Endothelial cell of umbilical vein (primary cell): Measurements from ENCODE around the gene SMARCAL1. TPM values are rescaled to one million over a fixed set of nuclear protein-coding genes. Genes with fewer than 3 reads are reported as not detected.

Source experiments
- BruUV-seq: library from RNA; stranded (reverse); fragments of 400-500 nt; replicated peaks from 2 replicates; lab custom pipeline; 2021; lab: Mats Ljungman, UMichigan
- CTCF ChIA-PET: fragments of 300-600, 350-600 bp; sonication (Branson Sonifier 250); formaldehyde crosslinking; loops from one replicate; lab custom pipeline; 2021; ENCODE audit warnings: antibody characterized with exemption, inconsistent platforms; lab: Charles Lee
- POLR2A ChIA-PET: fragments of 300-600, 350-600 bp; sonication (Branson Sonifier 250); formaldehyde crosslinking; loops from one replicate; lab custom pipeline; 2021; ENCODE audit warnings: antibody characterized with exemption, inconsistent platforms; lab: Charles Lee
- DNase-seq: peaks from one replicate; pipeline ENCODE4 v3.0.0-alpha.2; 2011; ENCODE audit warnings: low read depth, low spot score
- FAIRE-seq: peaks from 2 replicates; lab custom pipeline; 2011; peaks lifted over from hg19 to GRCh38; lab: Jason Lieb, UNC
- H2AFZ ChIP-seq: 2 replicates; pipeline ENCODE4 v1.6.0; 2012; ENCODE audit warnings: low read depth, low read length, control low read depth, inconsistent platforms
- H3K27ac ChIP-seq: 2 replicates; pipeline ENCODE4 v1.5.1; 2011; ENCODE audit warnings: low read depth, mild to moderate bottlenecking, control low read depth, low read length, moderate library complexity; ENCODE audit not compliant: insufficient read depth
- H3K27me3 ChIP-seq, 2 experiments: 2 replicates each; pipeline versions ENCODE4 v1.6.0 to v1.6.1; 2011; ENCODE audit warnings: low read length in 2 of 2, mixed read lengths in 1 of 2; ENCODE audit not compliant: control insufficient read depth in 2 of 2, insufficient read depth in 2 of 2
- H3K36me3 ChIP-seq, 2 experiments: 2 replicates in 1 of 2; 3 replicates in 1 of 2; pipeline ENCODE4 v1.5.1; 2011; ENCODE audit warnings: low read length in 2 of 2, mild to moderate bottlenecking in 1 of 2, moderate library complexity in 1 of 2; ENCODE audit not compliant: control insufficient read depth in 2 of 2, insufficient read depth in 2 of 2; ENCODE audit errors: extremely low read depth in 1 of 2
- H3K4me1 ChIP-seq: 3 replicates; pipeline ENCODE4 v1.5.1; 2011; ENCODE audit warnings: mild to moderate bottlenecking, low read length; ENCODE audit not compliant: control insufficient read depth, insufficient read depth; ENCODE audit errors: extremely low read depth
- H3K4me2 ChIP-seq: 2 replicates; pipeline ENCODE4 v1.6.1; 2011; ENCODE audit warnings: low read length, control low read depth, mixed read lengths; ENCODE audit not compliant: insufficient read depth
- H3K4me3 ChIP-seq, 3 experiments: fragments of 200-600 bp in 1 of 3; sonication (generic), shearing (Covaris generic) in 1 of 3; replicated peaks in 1 of 3; 2 replicates each; pipeline ENCODE4 v1.5.1; 2011 to 2016; ENCODE audit warnings: control low read depth in 3 of 3, low read length in 3 of 3, mild to moderate bottlenecking in 2 of 3, inconsistent platforms in 1 of 3, low read depth in 1 of 3, moderate library complexity in 1 of 3; ENCODE audit not compliant: insufficient read depth in 1 of 3
- H3K79me2 ChIP-seq: 2 replicates; pipeline ENCODE4 v1.6.0; 2012; ENCODE audit warnings: low read length, inconsistent platforms; ENCODE audit not compliant: control insufficient read depth, insufficient read depth
- H3K9ac ChIP-seq: replicated peaks from 2 replicates; pipeline ENCODE3; 2011; ENCODE audit warnings: low read length, control low read depth; ENCODE audit not compliant: insufficient read depth; ENCODE audit errors: extremely low read depth
- H3K9me1 ChIP-seq: replicated peaks from 3 replicates; pipeline ENCODE4 v1.6.0; 2011; ENCODE audit warnings: mild to moderate bottlenecking, low read length; ENCODE audit not compliant: control insufficient read depth, insufficient read depth; ENCODE audit errors: extremely low read depth
- H3K9me3 ChIP-seq: replicated peaks from 2 replicates; pipeline ENCODE4 v1.5.1; 2012; ENCODE audit warnings: low read length, inconsistent platforms; ENCODE audit not compliant: control insufficient read depth, insufficient read depth
- H4K20me1 ChIP-seq: replicated peaks from 2 replicates; pipeline ENCODE3; 2011; ENCODE audit warnings: mild to moderate bottlenecking, low read length; ENCODE audit not compliant: control insufficient read depth, insufficient read depth; ENCODE audit errors: extremely low read depth
- EZH2 ChIP-seq: IDR thresholded peaks from 2 replicates; pipeline ENCODE4 v1.6.1; 2012; ENCODE audit warnings: borderline replicate concordance, low read depth, mild to moderate bottlenecking, moderate library complexity, low read length, inconsistent platforms; ENCODE audit not compliant: severe bottlenecking
- FOS ChIP-seq: IDR thresholded peaks from 2 replicates; pipeline ENCODE4 v1.6.1; 2011; ENCODE audit warnings: mild to moderate bottlenecking, low read length, moderate library complexity, borderline replicate concordance; ENCODE audit not compliant: insufficient read depth
- GATA2 ChIP-seq: IDR thresholded peaks from 2 replicates; pipeline ENCODE4 v1.7.0; 2011; ENCODE audit warnings: low read depth, mild to moderate bottlenecking, moderate library complexity, mixed read lengths, low read length; ENCODE audit not compliant: insufficient read length, insufficient read depth
- JUN ChIP-seq: IDR thresholded peaks from 2 replicates; pipeline ENCODE4 v1.6.1; 2011; ENCODE audit warnings: borderline replicate concordance, low read depth; ENCODE audit not compliant: insufficient read length, insufficient read depth
- MYC ChIP-seq: IDR thresholded peaks from one replicate; pipeline ENCODE4 v1.6.1; 2011; ENCODE audit warnings: mild to moderate bottlenecking, low read depth, low read length
- POLR2A ChIP-seq: IDR thresholded peaks from 2 replicates; pipeline ENCODE4 v1.6.1; 2012; ENCODE audit warnings: low read depth, mild to moderate bottlenecking, control low read depth, low read length
- POLR2AphosphoS5 ChIP-seq: IDR thresholded peaks from 2 replicates; pipeline ENCODE4 v1.6.1; 2012; ENCODE audit warnings: low read depth, mild to moderate bottlenecking, control low read depth, low read length, moderate library complexity; ENCODE audit not compliant: insufficient read depth
- dilution Hi-C: fragments of 300-500 bp; cut with MboI; formaldehyde crosslinking; loops from one replicate; pipeline ENCODE4 v1.15.0; 2019; ENCODE audit warnings: low sequenced_read_pairs; ENCODE audit not compliant: extremely low pct_ligation_motif_present
- intact Hi-C: fragments of 100-400 bp; cut with micrococcal nuclease; formaldehyde crosslinking; loops from one replicate; pipeline ENCODE4 v1.10.0; 2022
- polyA plus RNA-seq, 4 experiments: library from polyadenylated mRNA; depleted of rRNA in 3 of 4; stranded (reverse) in 3 of 4; unstranded in 1 of 4; fragments of >200 nt; gene quantifications; 2 replicates each; pipeline versions ENCODE4 v1.2.1 to v1.2.3, GENCODE V29; 2011 to 2012; ENCODE audit warnings: missing spikeins in 1 of 4
- total RNA-seq: library from RNA; stranded (reverse); gene quantifications from 2 replicates; pipeline ENCODE4 v1.2.3, GENCODE V29; 2021
- TF ChIP-seq, protein P1 (sequence below): IDR thresholded peaks from 2 replicates; pipeline ENCODE4 v1.6.1; 2011; ENCODE audit not compliant: insufficient read depth, insufficient read length
- TF ChIP-seq, protein P2 (sequence below), 2 donors: IDR thresholded peaks; 1 replicate in 1 of 2; 2 replicates in 1 of 2; pipeline ENCODE4 v1.5.1; 2011; ENCODE audit warnings: low read length in 2 of 2, mild to moderate bottlenecking in 2 of 2, moderate library complexity in 2 of 2, control low read depth in 1 of 2, inconsistent platforms in 1 of 2, low read depth in 1 of 2; ENCODE audit not compliant: insufficient read depth in 1 of 2; ENCODE audit errors: extremely low read depth in 1 of 2

SMARCAL1 gene
- total and polyA plus RNA-seq, 2 donors (not counting 3 experiments of a cell fraction or from before 2014, with no cell fraction given), result 25.4 to 30.7 TPM

DNA sequence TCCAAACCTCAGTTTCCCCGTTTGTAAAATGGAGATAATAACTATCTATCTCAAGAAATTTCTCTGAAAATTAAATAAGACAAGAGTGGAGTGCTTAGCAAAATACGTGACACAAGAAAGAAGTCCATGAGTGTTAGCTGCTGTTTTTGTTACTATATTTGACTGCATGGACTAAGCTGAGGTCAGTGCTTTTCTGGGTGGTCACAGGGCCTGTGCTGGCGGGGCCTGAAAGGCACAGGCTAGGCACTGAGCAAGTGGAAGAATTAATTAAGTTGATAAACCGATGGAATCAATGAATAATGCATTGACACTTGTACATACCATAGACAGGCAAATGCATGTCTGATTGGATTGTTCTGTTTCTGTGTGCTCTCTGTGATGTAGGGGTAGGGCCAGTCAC, 113.7 kb downstream of the SMARCAL1 start:
- CTCF ChIA-PET, result interaction anchor here (13.2 kb wide), 1 partner anchor 138 kb away, joined by 583 read pairs; no protein-coding TSS in a partner anchor
- no TSS peak for BruUV-seq
- TF ChIP-seq MYC (no peak), EZH2 (no peak), GATA2 (no peak), JUN (no peak)

DNA sequence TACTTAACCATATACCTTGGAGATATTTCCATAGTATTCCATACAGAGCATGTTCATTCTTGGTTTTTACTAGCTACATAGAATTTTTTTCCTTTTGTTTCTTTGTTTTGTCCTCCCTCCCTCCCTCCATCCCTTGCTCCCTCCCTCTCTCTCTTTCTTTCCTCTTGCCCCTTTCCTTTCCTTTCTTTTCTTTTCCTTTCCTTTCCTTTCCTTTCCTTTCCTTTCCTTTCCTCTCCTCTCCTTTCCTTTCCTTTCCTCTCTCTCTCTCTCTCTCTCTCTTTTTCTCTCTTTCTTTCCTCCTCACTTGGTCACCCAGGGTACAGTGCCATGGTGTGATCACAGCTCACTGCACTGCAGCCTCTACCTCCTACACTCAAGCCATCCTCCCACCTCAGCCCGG, 114.7 kb downstream of the SMARCAL1 start:
- H3K27ac ChIP-seq, result no peak overlapping the region
- H3K79me2 ChIP-seq, result no peaks in the 10 kb centered on the region
- no peak overlapping the region for H3K4me2 ChIP-seq
- H3K4me3 ChIP-seq, result no peak overlapping the region
- no peaks in the 10 kb centered on the region for H3K9me3 ChIP-seq
- no peaks in the 10 kb centered on the region for H3K9me1 ChIP-seq
- BruUV-seq, result no TSS peak
- dilution Hi-C loops, result loop anchor here (10.0 kb wide), 1 partner anchor 128 kb away; no protein-coding TSS in a partner anchor
- H3K4me1 ChIP-seq, result no peaks in the 10 kb centered on the region
- FAIRE-seq, result no peak
- no peaks in the 10 kb centered on the region for H4K20me1 ChIP-seq
- no peak overlapping the region for H2AFZ ChIP-seq
- H3K9ac ChIP-seq, result no peak overlapping the region
- POLR2A ChIA-PET, result no interaction called here
- TF ChIP-seq, protein P1, sequence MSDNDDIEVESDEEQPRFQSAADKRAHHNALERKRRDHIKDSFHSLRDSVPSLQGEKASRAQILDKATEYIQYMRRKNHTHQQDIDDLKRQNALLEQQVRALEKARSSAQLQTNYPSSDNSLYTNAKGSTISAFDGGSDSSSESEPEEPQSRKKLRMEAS, result no peak
- TF ChIP-seq FOS (no peak), POLR2A (no peak), POLR2AphosphoS5 (no peak), JUN (no peak), MYC (no peak), EZH2 (no peak), GATA2 (no peak)
- TF ChIP-seq, protein P2, sequence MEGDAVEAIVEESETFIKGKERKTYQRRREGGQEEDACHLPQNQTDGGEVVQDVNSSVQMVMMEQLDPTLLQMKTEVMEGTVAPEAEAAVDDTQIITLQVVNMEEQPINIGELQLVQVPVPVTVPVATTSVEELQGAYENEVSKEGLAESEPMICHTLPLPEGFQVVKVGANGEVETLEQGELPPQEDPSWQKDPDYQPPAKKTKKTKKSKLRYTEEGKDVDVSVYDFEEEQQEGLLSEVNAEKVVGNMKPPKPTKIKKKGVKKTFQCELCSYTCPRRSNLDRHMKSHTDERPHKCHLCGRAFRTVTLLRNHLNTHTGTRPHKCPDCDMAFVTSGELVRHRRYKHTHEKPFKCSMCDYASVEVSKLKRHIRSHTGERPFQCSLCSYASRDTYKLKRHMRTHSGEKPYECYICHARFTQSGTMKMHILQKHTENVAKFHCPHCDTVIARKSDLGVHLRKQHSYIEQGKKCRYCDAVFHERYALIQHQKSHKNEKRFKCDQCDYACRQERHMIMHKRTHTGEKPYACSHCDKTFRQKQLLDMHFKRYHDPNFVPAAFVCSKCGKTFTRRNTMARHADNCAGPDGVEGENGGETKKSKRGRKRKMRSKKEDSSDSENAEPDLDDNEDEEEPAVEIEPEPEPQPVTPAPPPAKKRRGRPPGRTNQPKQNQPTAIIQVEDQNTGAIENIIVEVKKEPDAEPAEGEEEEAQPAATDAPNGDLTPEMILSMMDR (IDR thresholded peaks at IDR 0.05; ENCODE audit: extremely low read depth in 1 of 2, insufficient read depth in 1 of 2, low read depth in 1 of 2, low read length in 2 of 2), result no peak
- no peak for DNase-seq
- no peaks in the 10 kb centered on the region for H3K27me3 ChIP-seq
- CTCF ChIA-PET, result interaction anchor here (13.2 kb wide), 1 partner anchor 137 kb away, joined by 583 read pairs; no protein-coding TSS in a partner anchor
- intact Hi-C loops, result no loop called here
- no peaks in the 10 kb centered on the region for H3K36me3 ChIP-seq

More for the DNA sequence above, 113.7 kb downstream of the SMARCAL1 start:
- H3K27ac ChIP-seq, result no peak overlapping the region
- intact Hi-C loops, result no loop called here
- no peak for FAIRE-seq
- H3K4me1 ChIP-seq, result no peaks in the 10 kb centered on the region
- no peaks in the 10 kb centered on the region for H3K9me3 ChIP-seq
- dilution Hi-C loops, result loop anchor here (10.0 kb wide), 1 partner anchor 129 kb away; no protein-coding TSS in a partner anchor
- DNase-seq, result no peak
- POLR2A ChIA-PET, result no interaction called here
- no peaks in the 10 kb centered on the region for H3K79me2 ChIP-seq
- H3K4me2 ChIP-seq, result no peak overlapping the region
- no peaks in the 10 kb centered on the region for H3K9me1 ChIP-seq
- H4K20me1 ChIP-seq, result no peaks in the 10 kb centered on the region
- H3K36me3 ChIP-seq, result no peaks in the 10 kb centered on the region
- no peaks in the 10 kb centered on the region for H3K27me3 ChIP-seq
- no peak overlapping the region for H2AFZ ChIP-seq
- H3K9ac ChIP-seq, result no peak overlapping the region
- no peak overlapping the region for H3K4me3 ChIP-seq
